Endothelial cell of umbilical vein (primary cell): ENCODE results near the gene CSGALNACT2. TPM values are rescaled to one million over a fixed set of nuclear protein-coding genes. Genes with fewer than 3 reads are reported as not detected.

Experiments used
- BruUV-seq: library from RNA; stranded (reverse); fragments of 400-500 nt; replicated peaks from 2 replicates; lab custom pipeline; 2021; lab: Mats Ljungman, UMichigan
- CTCF ChIA-PET: fragments of 300-600, 350-600 bp; sonication (Branson Sonifier 250); formaldehyde crosslinking; loops from one replicate; lab custom pipeline; 2021; ENCODE audit warnings: antibody characterized with exemption, inconsistent platforms; lab: Charles Lee
- POLR2A ChIA-PET: fragments of 300-600, 350-600 bp; sonication (Branson Sonifier 250); formaldehyde crosslinking; loops from one replicate; lab custom pipeline; 2021; ENCODE audit warnings: antibody characterized with exemption, inconsistent platforms; lab: Charles Lee
- DNase-seq: peaks from one replicate; pipeline ENCODE4 v3.0.0-alpha.2; 2011; ENCODE audit warnings: low read depth, low spot score
- FAIRE-seq: peaks from 2 replicates; lab custom pipeline; 2011; peaks lifted over from hg19 to GRCh38; lab: Jason Lieb, UNC
- H2AFZ ChIP-seq: 2 replicates; pipeline ENCODE4 v1.6.0; 2012; ENCODE audit warnings: low read depth, low read length, control low read depth, inconsistent platforms
- H3K27ac ChIP-seq: 2 replicates; pipeline ENCODE4 v1.5.1; 2011; ENCODE audit warnings: low read depth, mild to moderate bottlenecking, control low read depth, low read length, moderate library complexity; ENCODE audit not compliant: insufficient read depth
- H3K27me3 ChIP-seq, 2 experiments: 2 replicates each; pipeline versions ENCODE4 v1.6.0 to v1.6.1; 2011; ENCODE audit warnings: low read length in 2 of 2, mixed read lengths in 1 of 2; ENCODE audit not compliant: control insufficient read depth in 2 of 2, insufficient read depth in 2 of 2
- H3K36me3 ChIP-seq, 2 experiments: 2 replicates in 1 of 2; 3 replicates in 1 of 2; pipeline ENCODE4 v1.5.1; 2011; ENCODE audit warnings: low read length in 2 of 2, mild to moderate bottlenecking in 1 of 2, moderate library complexity in 1 of 2; ENCODE audit not compliant: control insufficient read depth in 2 of 2, insufficient read depth in 2 of 2; ENCODE audit errors: extremely low read depth in 1 of 2
- H3K4me1 ChIP-seq: 3 replicates; pipeline ENCODE4 v1.5.1; 2011; ENCODE audit warnings: mild to moderate bottlenecking, low read length; ENCODE audit not compliant: control insufficient read depth, insufficient read depth; ENCODE audit errors: extremely low read depth
- H3K4me2 ChIP-seq: 2 replicates; pipeline ENCODE4 v1.6.1; 2011; ENCODE audit warnings: low read length, control low read depth, mixed read lengths; ENCODE audit not compliant: insufficient read depth
- H3K4me3 ChIP-seq, 3 experiments: fragments of 200-600 bp in 1 of 3; sonication (generic), shearing (Covaris generic) in 1 of 3; replicated peaks in 1 of 3; 2 replicates each; pipeline ENCODE4 v1.5.1; 2011 to 2016; ENCODE audit warnings: control low read depth in 3 of 3, low read length in 3 of 3, mild to moderate bottlenecking in 2 of 3, inconsistent platforms in 1 of 3, low read depth in 1 of 3, moderate library complexity in 1 of 3; ENCODE audit not compliant: insufficient read depth in 1 of 3
- H3K79me2 ChIP-seq: 2 replicates; pipeline ENCODE4 v1.6.0; 2012; ENCODE audit warnings: low read length, inconsistent platforms; ENCODE audit not compliant: control insufficient read depth, insufficient read depth
- H3K9ac ChIP-seq: replicated peaks from 2 replicates; pipeline ENCODE3; 2011; ENCODE audit warnings: low read length, control low read depth; ENCODE audit not compliant: insufficient read depth; ENCODE audit errors: extremely low read depth
- H3K9me1 ChIP-seq: replicated peaks from 3 replicates; pipeline ENCODE4 v1.6.0; 2011; ENCODE audit warnings: mild to moderate bottlenecking, low read length; ENCODE audit not compliant: control insufficient read depth, insufficient read depth; ENCODE audit errors: extremely low read depth
- H3K9me3 ChIP-seq: replicated peaks from 2 replicates; pipeline ENCODE4 v1.5.1; 2012; ENCODE audit warnings: low read length, inconsistent platforms; ENCODE audit not compliant: control insufficient read depth, insufficient read depth
- H4K20me1 ChIP-seq: replicated peaks from 2 replicates; pipeline ENCODE3; 2011; ENCODE audit warnings: mild to moderate bottlenecking, low read length; ENCODE audit not compliant: control insufficient read depth, insufficient read depth; ENCODE audit errors: extremely low read depth
- EZH2 ChIP-seq: IDR thresholded peaks from 2 replicates; pipeline ENCODE4 v1.6.1; 2012; ENCODE audit warnings: borderline replicate concordance, low read depth, mild to moderate bottlenecking, moderate library complexity, low read length, inconsistent platforms; ENCODE audit not compliant: severe bottlenecking
- FOS ChIP-seq: IDR thresholded peaks from 2 replicates; pipeline ENCODE4 v1.6.1; 2011; ENCODE audit warnings: mild to moderate bottlenecking, low read length, moderate library complexity, borderline replicate concordance; ENCODE audit not compliant: insufficient read depth
- GATA2 ChIP-seq: IDR thresholded peaks from 2 replicates; pipeline ENCODE4 v1.7.0; 2011; ENCODE audit warnings: low read depth, mild to moderate bottlenecking, moderate library complexity, mixed read lengths, low read length; ENCODE audit not compliant: insufficient read length, insufficient read depth
- JUN ChIP-seq: IDR thresholded peaks from 2 replicates; pipeline ENCODE4 v1.6.1; 2011; ENCODE audit warnings: borderline replicate concordance, low read depth; ENCODE audit not compliant: insufficient read length, insufficient read depth
- MAX ChIP-seq: IDR thresholded peaks from 2 replicates; pipeline ENCODE4 v1.6.1; 2011; ENCODE audit not compliant: insufficient read depth, insufficient read length
- MYC ChIP-seq: IDR thresholded peaks from one replicate; pipeline ENCODE4 v1.6.1; 2011; ENCODE audit warnings: mild to moderate bottlenecking, low read depth, low read length
- POLR2A ChIP-seq: IDR thresholded peaks from 2 replicates; pipeline ENCODE4 v1.6.1; 2012; ENCODE audit warnings: low read depth, mild to moderate bottlenecking, control low read depth, low read length
- POLR2AphosphoS5 ChIP-seq: IDR thresholded peaks from 2 replicates; pipeline ENCODE4 v1.6.1; 2012; ENCODE audit warnings: low read depth, mild to moderate bottlenecking, control low read depth, low read length, moderate library complexity; ENCODE audit not compliant: insufficient read depth
- dilution Hi-C: fragments of 300-500 bp; cut with MboI; formaldehyde crosslinking; loops from one replicate; pipeline ENCODE4 v1.15.0; 2019; ENCODE audit warnings: low sequenced_read_pairs; ENCODE audit not compliant: extremely low pct_ligation_motif_present
- intact Hi-C: fragments of 100-400 bp; cut with micrococcal nuclease; formaldehyde crosslinking; loops from one replicate; pipeline ENCODE4 v1.10.0; 2022
- polyA plus RNA-seq, 4 experiments: library from polyadenylated mRNA; depleted of rRNA in 3 of 4; stranded (reverse) in 3 of 4; unstranded in 1 of 4; fragments of >200 nt; gene quantifications; 2 replicates each; pipeline versions ENCODE4 v1.2.1 to v1.2.3, GENCODE V29; 2011 to 2012; ENCODE audit warnings: missing spikeins in 1 of 4
- total RNA-seq: library from RNA; stranded (reverse); gene quantifications from 2 replicates; pipeline ENCODE4 v1.2.3, GENCODE V29; 2021
- TF ChIP-seq, protein P1 (sequence below), 2 donors: IDR thresholded peaks; 1 replicate in 1 of 2; 2 replicates in 1 of 2; pipeline ENCODE4 v1.5.1; 2011; ENCODE audit warnings: low read length in 2 of 2, mild to moderate bottlenecking in 2 of 2, moderate library complexity in 2 of 2, control low read depth in 1 of 2, inconsistent platforms in 1 of 2, low read depth in 1 of 2; ENCODE audit not compliant: insufficient read depth in 1 of 2; ENCODE audit errors: extremely low read depth in 1 of 2

CSGALNACT2 gene
- total and polyA plus RNA-seq, 2 donors (not counting 3 experiments of a cell fraction or from before 2014, with no cell fraction given): 9.7 to 17.7 TPM

DNA sequence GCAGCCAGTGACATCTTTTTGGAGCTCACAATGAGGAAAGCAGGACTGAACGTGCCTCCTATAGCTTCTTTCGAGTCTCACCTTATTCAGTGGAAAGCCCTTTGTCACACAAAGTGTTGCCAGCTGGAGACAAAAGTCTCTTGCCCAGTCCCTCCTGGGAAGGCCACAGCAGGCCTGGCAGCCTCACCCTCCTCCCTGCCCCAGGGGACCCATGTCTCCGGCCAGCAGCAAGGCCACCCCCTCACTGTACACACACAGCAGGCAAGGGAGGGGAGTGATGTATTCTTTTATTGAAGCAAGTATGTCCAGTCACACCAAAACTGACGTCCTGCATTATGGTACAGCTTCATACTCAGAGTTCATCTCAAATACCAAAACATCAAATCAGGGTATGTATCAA lies 56.0 kb downstream of the CSGALNACT2 start:
- no TSS peak for BruUV-seq
- POLR2A ChIA-PET: no interaction called here
- no peak overlapping the region for H3K9ac ChIP-seq

More for the DNA sequence above, 56.0 kb downstream of the CSGALNACT2 start:
- Histone ChIP-seq H3K4me3 (no peak overlapping the region), H3K27ac (no peak overlapping the region), H3K79me2 (no peaks in the 10 kb centered on the region), H3K27me3 (no peaks in the 10 kb centered on the region), H3K9me1 (no peaks in the 10 kb centered on the region), H4K20me1 (no peaks in the 10 kb centered on the region), H2AFZ (no peak overlapping the region), H3K36me3 (no peaks in the 10 kb centered on the region), H3K9me3 (no peaks in the 10 kb centered on the region), H3K4me1 (no peaks in the 10 kb centered on the region), H3K4me2 (no peak overlapping the region)
- dilution Hi-C loops: no loop called here
- CTCF ChIA-PET: interaction anchor here (1.4 to 2.7 kb wide), 4 partner anchors 8 to 12 kb away, joined by 3 to 13 read pairs (median 8); no protein-coding TSS in a partner anchor
- no peak for FAIRE-seq
- TF ChIP-seq GATA2 (no peak), POLR2AphosphoS5 (no peak), JUN (no peak), MAX (no peak), MYC (no peak), POLR2A (no peak), EZH2 (no peak), FOS (no peak)
- TF ChIP-seq, protein P1, sequence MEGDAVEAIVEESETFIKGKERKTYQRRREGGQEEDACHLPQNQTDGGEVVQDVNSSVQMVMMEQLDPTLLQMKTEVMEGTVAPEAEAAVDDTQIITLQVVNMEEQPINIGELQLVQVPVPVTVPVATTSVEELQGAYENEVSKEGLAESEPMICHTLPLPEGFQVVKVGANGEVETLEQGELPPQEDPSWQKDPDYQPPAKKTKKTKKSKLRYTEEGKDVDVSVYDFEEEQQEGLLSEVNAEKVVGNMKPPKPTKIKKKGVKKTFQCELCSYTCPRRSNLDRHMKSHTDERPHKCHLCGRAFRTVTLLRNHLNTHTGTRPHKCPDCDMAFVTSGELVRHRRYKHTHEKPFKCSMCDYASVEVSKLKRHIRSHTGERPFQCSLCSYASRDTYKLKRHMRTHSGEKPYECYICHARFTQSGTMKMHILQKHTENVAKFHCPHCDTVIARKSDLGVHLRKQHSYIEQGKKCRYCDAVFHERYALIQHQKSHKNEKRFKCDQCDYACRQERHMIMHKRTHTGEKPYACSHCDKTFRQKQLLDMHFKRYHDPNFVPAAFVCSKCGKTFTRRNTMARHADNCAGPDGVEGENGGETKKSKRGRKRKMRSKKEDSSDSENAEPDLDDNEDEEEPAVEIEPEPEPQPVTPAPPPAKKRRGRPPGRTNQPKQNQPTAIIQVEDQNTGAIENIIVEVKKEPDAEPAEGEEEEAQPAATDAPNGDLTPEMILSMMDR (IDR thresholded peaks at IDR 0.05; ENCODE audit: extremely low read depth in 1 of 2, insufficient read depth in 1 of 2, low read depth in 1 of 2, low read length in 2 of 2): no peak
- intact Hi-C loops: no loop called here
- no peak for DNase-seq
